NT2/D1 (cell line): Measurements from ENCODE around the gene CYB561D2.

Experiments used
- DNase-seq: peaks from one replicate; pipeline ENCODE4 v3.0.0-alpha.2; 2011; ENCODE audit warnings: low read depth, low spot score
- H3K27me3 ChIP-seq: 2 replicates; pipeline ENCODE4 v1.6.0; 2011; ENCODE audit warnings: mild to moderate bottlenecking; ENCODE audit not compliant: insufficient read length, insufficient read depth
- H3K36me3 ChIP-seq: 2 replicates; pipeline ENCODE4 v1.6.1; 2011; ENCODE audit warnings: mild to moderate bottlenecking, low read length, mixed read lengths; ENCODE audit not compliant: insufficient read depth, insufficient read length
- H3K4me1 ChIP-seq: 2 replicates; pipeline ENCODE4 v1.5.1; 2011; ENCODE audit not compliant: insufficient read depth, insufficient read length
- H3K4me3 ChIP-seq: 2 replicates; pipeline ENCODE4 v1.5.1; 2011; ENCODE audit warnings: low read depth; ENCODE audit not compliant: insufficient read length
- H3K9ac ChIP-seq: 2 replicates; pipeline ENCODE4 v1.6.0; 2011; ENCODE audit warnings: low read depth; ENCODE audit not compliant: insufficient read length
- H3K9me3 ChIP-seq: 2 replicates; pipeline ENCODE4 v1.5.1; 2011; ENCODE audit warnings: mild to moderate bottlenecking, low read length; ENCODE audit not compliant: insufficient read depth
- SUZ12 ChIP-seq: IDR thresholded peaks from 2 replicates; pipeline ENCODE4 v1.6.1; 2011; ENCODE audit not compliant: insufficient read length, insufficient read depth; ENCODE audit errors: extremely low read depth
- YY1 ChIP-seq: IDR thresholded peaks from 2 replicates; pipeline ENCODE4 v1.6.1; 2011; ENCODE audit not compliant: insufficient read length, insufficient read depth
- ZNF274 ChIP-seq: IDR thresholded peaks from 2 replicates; pipeline ENCODE4 v1.6.1; 2011; ENCODE audit warnings: mild to moderate bottlenecking, low read depth, low read length

Gene CYB561D2

DNA sequence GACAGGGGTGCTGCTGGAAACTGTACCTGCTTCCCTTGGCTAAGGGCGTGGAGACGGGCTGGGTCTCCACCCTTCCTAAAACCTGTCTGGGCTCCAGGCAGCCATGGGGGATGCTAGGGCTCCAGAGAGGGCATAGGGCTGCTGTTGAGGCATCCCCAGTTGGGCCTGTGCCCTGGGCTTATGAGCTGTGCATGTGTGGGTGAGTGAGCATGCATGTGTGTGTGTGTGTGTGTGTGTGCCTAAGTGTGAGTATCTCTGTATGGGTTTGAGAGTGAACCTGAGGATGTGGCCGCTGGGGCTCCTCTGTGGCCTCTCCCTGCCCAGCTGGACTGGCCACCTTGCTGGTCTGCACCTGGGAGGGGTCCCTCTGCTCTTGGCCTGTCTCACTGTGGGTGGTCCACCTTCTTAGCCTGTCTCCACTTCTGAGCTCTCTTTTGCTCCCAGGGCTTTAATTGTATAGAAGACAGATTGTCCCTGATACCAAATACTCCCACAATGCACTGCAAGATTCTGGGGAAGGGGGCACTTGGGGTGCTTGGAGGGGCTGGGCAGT lies 20.5 kb downstream of the CYB561D2 start:
- no peaks in the 10 kb centered on the region for H3K9me3 ChIP-seq
- H3K4me3 ChIP-seq = no peak overlapping the region
- no peak for TF ChIP-seq YY1
- no peak for TF ChIP-seq ZNF274
- no peak for TF ChIP-seq SUZ12
- peaks cover 23% of the 10 kb centered on the region for H3K4me1 ChIP-seq
- H3K27me3 ChIP-seq = no peaks in the 10 kb centered on the region
- no peaks in the 10 kb centered on the region for H3K36me3 ChIP-seq
- H3K9ac ChIP-seq = no peak overlapping the region
- no peak for DNase-seq

DNA sequence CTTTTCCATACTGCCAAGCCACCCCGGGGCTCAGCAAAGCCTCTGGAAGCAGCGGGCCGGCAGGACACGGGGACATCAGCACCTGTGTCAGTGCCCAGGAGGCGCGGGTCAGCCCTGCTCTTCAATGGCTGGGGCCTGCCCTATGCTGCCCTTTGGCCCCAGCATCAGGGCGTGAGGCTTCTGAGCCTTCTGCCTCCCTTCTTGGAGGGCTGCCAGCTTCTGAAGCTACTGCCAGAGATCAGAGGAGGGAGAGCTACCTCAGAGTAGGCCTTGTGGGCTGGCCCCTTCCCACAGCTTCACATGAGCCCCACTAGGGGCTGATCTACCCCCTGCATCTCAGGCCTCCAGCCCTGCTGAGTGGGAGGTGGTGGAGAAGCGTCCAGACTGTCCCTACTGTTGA lies 21.7 kb downstream of the CYB561D2 start:
- Histone ChIP-seq H3K9me3 (no peaks in the 10 kb centered on the region), H3K4me1 (peaks cover 23% of the 10 kb centered on the region), H3K27me3 (no peaks in the 10 kb centered on the region), H3K4me3 (no peak overlapping the region), H3K9ac (no peak overlapping the region), H3K36me3 (no peaks in the 10 kb centered on the region)
- TF ChIP-seq YY1 (no peak), ZNF274 (no peak), SUZ12 (no peak)
- no peak for DNase-seq

DNA sequence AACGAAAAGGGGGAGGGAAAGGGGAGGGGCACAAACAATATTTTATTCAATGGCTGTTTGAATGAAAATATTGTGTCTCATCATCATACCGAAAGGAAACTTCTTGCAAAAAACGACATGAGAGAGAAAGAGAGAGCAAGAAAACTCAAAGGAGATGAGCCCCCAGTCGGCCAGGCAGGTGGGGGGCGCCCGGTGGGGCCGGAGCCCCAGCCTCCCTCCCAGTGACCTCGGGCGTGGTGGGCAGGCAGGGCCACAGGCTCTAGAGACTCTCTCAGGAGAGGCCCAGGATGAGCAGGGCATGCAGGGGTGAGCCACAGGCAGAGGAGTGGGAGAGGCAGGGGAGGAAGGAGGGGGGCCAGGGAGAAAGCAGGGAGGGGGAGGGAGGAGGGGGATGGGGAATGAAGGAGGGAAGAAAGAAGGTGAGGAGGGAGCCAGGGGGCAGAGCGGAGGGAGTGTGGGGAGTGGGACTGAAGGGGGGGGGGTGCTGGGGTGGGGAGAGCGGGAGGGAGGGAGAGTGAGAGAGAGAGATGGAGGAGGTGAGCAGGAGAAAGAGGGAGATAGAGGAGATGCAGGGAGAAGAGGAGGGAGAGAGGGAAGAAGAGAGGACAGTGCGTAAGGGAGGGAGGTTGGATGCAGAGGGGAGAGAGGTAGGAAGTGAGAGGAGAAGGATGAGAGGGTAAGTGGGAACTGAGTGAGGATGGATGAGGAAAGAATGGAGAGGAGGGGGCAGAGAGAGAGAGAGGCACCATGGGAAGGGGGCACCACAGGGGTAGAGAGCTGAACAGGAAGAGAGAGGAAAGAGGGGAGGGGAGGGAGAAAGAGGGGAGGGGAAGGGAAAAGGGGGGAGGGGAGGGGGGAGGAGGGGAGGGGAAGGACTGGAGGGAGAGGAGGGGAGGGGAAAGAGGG lies 22.7 kb downstream of the CYB561D2 start:
- Histone ChIP-seq H3K36me3 (no peaks in the 10 kb centered on the region), H3K9ac (no peak overlapping the region), H3K4me3 (no peak overlapping the region), H3K9me3 (no peaks in the 10 kb centered on the region), H3K4me1 (peaks cover 27% of the 10 kb centered on the region), H3K27me3 (no peaks in the 10 kb centered on the region)
- DNase-seq = no peak
- TF ChIP-seq ZNF274 = no peak

DNA sequence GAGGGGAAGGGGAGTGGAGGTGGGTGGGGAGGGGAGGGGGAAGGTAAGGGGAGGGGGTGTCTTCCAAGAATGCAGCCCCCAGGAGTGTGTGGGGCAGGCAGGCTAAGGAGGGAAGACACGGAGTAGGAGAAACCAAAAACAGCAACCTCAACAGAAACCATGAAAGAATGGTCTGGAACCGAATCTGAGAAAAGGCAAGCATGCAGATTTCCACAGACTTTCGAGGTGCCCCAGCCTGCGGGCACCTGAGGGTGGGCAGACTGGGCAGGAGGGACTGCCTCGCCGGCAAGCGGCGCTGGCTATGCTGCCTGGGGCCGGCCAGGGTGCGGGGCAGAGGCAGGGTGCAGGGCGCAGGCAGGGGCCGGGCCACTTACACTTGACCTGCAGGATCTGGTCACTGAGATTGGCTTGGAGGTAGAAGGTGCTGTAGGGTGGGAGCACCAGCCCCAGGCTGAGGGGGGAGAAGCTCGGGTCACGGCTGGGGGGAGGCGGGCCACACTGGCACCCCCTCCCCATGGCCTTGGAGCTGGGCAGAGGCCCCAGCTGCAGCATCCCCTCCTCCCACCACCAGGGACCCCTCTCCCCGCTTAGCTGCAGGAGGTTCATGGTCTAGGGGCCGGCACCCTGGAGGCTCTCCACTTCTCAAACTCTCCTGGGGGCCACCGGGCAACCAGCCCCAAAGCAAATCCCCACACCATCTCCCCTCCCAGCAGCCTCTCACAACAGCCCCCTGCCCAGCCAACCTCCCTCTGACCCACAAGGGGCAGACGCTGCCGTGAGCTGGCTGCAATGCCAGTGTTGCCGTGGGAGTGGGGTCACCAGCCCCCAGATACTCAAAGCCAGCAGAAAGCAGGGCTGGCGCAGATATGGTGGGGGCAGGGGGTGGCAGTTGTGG lies 23.9 kb downstream of the CYB561D2 start:
- no peaks in the 10 kb centered on the region for H3K36me3 ChIP-seq
- no peaks in the 10 kb centered on the region for H3K27me3 ChIP-seq
- TF ChIP-seq SUZ12 (no peak), YY1 (no peak), ZNF274 (no peak)
- H3K4me3 ChIP-seq = no peak overlapping the region
- DNase-seq = no peak
- H3K9me3 ChIP-seq = no peaks in the 10 kb centered on the region
- peak overlapping the region; percentile 36 for H3K9ac ChIP-seq
- peaks cover 29% of the 10 kb centered on the region for H3K4me1 ChIP-seq

DNA sequence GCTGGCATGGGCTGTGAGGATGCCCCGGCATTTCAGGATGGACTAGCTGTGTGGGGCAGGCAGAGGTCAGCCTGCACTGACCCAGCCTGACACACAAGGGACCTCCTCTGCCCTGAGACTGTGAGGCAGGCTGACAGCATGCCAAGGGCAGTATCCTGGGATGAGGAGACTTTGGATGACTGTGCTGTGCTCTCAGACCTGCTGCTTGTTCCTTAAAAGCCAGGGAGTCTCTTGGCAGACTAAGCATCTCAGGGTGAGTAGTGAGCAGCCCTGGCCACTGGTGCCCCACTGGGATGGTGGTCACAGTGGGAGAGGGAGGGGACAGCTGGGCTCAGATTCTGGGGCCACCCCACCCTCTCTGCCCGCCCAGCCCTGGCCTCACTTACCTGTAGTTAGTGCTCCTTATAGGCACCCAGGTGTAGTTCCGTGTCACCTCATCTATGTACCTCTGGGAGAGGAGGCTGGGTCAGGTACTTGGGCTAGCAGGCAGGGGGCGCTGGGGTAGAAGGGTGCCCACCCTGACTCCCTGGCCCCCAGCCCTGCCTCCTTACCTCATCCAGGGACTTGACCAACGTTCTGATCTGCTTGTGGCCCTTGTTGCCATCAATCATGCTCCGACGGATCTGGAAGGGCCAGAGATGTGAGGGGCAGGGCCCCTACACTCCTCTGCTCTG lies 24.7 kb downstream of the CYB561D2 start:
- H3K4me1 ChIP-seq = peaks cover 29% of the 10 kb centered on the region
- no peaks in the 10 kb centered on the region for H3K9me3 ChIP-seq
- H3K4me3 ChIP-seq = no peak overlapping the region
- DNase-seq = no peak
- no peak for TF ChIP-seq YY1
- no peaks in the 10 kb centered on the region for H3K27me3 ChIP-seq
- peak overlapping the region; percentile 36 for H3K9ac ChIP-seq
- no peaks in the 10 kb centered on the region for H3K36me3 ChIP-seq

DNA sequence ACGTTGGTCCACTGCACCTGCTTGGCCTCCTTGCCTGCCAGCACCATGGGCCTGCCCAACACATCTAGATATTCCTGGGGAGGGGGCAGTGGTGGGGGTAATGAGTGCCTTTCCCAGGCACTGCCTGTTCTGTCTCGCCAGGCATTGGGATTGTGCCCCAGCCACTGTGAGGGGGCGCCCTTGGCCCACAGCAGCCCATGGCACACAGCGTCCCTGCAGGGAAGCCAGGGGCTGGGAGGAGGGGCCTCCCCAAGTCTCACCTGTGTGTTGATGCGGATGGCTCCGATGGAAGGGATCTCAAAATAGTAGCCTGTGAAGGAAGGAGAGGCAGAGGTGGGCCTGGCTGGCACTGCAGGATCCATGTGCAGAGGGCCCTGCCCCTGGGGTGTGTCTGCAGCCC lies 27.4 kb downstream of the CYB561D2 start:
- H3K4me1 ChIP-seq = peaks cover 15% of the 10 kb centered on the region

More for the DNA sequence above, 27.4 kb downstream of the CYB561D2 start:
- Histone ChIP-seq H3K27me3 (no peaks in the 10 kb centered on the region), H3K4me3 (no peak overlapping the region), H3K36me3 (no peaks in the 10 kb centered on the region), H3K9me3 (no peaks in the 10 kb centered on the region), H3K9ac (no peak overlapping the region)
- DNase-seq = no peak
- TF ChIP-seq YY1 (no peak), ZNF274 (no peak), SUZ12 (no peak)
